NOMO-1 treated with DMSO at 0.1 percent for 48 hours (cell line): ENCODE results near the gene TGM3.
"Not testable (repeated sequence)": the region's sequence is repeated elsewhere in the genome, so short reads cannot be mapped to it uniquely, and the experiment has no call there.

Experiments
- DNase-seq: peaks from one replicate; lab custom pipeline; 2025; ENCODE audit not compliant: unreplicated experiment; lab: John Stamatoyannopoulos, UW

TGM3 gene, protein sequence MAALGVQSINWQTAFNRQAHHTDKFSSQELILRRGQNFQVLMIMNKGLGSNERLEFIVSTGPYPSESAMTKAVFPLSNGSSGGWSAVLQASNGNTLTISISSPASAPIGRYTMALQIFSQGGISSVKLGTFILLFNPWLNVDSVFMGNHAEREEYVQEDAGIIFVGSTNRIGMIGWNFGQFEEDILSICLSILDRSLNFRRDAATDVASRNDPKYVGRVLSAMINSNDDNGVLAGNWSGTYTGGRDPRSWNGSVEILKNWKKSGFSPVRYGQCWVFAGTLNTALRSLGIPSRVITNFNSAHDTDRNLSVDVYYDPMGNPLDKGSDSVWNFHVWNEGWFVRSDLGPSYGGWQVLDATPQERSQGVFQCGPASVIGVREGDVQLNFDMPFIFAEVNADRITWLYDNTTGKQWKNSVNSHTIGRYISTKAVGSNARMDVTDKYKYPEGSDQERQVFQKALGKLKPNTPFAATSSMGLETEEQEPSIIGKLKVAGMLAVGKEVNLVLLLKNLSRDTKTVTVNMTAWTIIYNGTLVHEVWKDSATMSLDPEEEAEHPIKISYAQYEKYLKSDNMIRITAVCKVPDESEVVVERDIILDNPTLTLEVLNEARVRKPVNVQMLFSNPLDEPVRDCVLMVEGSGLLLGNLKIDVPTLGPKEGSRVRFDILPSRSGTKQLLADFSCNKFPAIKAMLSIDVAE

DNA sequence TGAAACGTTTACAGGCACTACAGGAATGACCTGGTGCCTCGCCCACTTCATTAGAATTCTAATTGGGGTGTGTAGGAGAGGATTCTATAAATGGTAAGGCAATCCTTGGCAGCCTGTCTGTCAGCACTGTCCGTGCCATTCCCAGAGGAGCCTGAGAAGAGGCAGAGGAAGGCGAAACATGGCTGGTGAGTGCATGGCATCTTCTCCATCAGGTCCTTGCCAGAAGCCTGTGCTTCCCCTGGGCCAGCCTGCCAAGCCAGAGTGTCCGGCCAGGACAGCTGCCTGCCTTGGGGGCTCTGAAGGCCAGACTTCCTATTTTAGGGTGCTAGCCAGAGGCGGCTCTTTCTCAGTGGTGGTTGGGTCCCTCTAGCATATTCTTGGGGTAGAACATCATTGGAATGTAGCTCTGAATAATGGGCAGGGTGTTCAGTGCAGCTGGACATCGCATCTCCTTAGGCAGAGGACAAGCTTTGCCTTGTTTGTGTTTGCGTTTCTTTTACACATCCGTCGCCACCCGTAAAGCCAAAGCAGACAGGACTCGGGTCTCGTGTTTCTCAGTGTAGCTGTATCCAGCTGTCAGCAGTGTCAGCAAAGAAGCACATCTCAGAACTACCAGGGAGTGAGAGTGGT lies at the start of gene TGM3:
Gene TGM3 (plus strand): TSS at position 116 of the 630 bp plus-strand sequence. CDS start 63 bp downstream, at position 179.
- no peak for DNase-seq

DNA sequence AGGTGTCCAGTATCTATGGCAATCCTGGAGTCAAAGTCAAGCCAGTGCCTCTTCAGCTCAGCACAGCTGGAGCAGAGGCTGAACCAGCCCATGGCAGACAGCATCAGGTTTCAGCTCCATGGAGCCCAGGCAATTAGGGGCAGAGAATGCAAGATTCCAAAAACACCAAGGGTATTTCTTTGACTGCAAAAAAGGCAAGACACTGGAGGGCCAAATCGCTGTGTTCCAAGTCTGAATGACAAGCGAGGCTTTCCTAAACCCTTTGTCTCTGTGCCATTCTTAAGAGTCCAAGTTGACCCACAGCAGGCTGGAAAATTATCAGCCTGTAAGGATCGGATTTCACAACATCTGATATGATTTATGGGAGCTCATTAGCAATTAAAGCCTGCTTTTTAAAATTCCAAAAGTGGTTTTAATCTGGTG lies 49.7 kb upstream of the TGM3 start:
- DNase-seq = no peak

DNA sequence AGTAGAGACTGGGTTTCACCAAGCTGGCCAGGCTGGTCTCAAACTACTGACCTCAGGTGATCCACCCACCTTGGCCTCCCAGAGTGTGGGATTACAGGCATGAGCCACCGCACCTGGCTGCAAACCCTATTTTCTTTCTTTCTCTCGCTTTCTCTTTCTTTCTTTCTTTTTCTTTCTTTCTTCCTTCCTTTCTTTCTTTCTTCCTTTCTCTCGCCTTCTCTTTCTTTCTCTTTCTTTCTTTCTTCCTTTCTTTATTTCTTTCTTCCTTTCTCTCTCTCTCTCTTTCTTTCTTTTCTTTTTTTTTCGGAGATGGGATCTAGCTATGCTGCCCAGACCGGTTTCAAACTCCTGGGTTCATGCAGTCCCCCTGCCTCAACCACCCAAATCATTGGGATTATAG lies 47.0 kb upstream of the TGM3 start:
- DNase-seq = no peak

DNA sequence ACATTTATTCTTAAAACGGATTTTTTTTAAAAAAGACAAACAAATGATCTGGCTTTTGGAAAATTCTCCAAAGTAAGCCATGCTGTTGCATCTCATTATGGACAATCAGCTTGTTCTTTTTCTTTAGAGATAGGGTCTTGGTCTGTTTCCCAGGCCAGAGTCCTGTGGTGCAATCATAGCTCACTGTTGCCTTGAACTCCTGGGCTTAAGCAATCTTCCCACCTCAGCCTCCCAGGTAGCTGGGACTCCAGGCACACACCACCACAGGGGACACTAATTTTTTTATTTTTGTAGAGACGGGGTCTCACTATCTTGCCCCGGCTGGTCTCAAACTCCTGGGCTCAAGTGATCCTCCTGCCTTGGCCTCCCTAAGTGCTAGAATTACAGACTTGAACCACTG lies 45.9 kb upstream of the TGM3 start:
- DNase-seq = no peak

DNA sequence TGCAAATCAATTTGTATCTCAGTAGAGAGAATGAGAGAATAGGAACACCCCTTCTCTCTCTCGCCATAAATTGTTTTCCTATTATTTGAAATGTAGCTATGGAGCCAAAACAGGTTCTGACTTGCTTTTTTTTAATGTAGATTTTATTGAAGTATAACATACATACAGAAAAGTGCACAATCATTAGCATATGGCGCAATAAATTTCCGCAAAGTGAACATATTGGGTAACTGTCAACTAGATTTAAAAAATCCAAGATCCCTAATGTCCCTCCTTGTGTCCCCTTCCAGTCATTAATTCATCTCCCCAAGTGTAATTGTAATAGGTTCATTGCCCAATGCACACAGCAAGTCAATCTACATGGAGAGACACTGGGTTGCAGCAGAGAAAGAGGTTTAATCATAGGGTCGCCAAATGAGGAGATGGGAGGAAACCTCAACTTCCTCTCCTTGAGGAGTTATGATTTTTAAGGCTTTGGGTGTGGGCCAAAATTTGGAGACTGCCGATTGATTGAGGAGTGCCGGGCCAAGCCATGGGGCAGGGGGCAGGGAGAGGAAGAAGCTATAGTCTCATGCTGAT lies 43.3 kb upstream of the TGM3 start:
- peak; percentile 63 for DNase-seq

DNA sequence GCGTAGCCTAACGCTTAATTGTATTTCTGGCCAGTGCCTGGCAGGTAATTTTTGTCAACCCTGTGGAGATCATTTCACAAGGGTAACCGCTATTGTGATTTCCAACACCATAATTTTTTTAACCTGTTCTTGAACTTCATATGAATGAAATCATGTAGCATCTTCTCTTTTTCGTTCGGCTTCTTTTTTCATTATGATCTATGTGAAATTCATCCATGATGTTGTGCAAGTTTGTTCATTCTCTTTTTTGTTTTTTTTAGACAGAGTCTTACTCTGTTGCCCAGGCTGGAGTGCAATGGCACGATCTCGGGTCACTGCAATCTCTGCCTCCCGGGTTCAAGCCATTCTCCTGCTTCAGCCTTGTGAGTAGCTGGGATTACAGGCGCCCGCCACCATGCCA lies 42.5 kb upstream of the TGM3 start:
- DNase-seq = peak; percentile 39

DNA sequence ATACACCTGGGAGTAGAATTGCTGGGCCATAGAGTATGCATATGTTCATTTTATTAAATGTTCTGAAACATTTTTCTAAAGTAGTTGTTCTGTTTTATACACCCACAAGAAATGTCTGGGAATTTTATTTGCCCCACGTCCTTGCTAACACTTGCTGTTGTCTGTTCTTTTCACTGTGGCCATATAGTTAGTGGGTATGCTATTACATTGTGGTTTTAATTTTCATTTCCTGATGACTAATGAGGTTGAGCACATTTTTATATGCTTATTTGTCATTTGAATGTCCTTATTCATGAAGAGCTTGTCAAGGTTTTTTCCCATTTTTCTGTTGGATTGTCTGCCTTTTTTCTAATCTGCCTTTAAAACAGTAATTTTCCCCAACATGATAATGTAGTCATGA lies 41.5 kb upstream of the TGM3 start:
- DNase-seq = peak; percentile 38

DNA sequence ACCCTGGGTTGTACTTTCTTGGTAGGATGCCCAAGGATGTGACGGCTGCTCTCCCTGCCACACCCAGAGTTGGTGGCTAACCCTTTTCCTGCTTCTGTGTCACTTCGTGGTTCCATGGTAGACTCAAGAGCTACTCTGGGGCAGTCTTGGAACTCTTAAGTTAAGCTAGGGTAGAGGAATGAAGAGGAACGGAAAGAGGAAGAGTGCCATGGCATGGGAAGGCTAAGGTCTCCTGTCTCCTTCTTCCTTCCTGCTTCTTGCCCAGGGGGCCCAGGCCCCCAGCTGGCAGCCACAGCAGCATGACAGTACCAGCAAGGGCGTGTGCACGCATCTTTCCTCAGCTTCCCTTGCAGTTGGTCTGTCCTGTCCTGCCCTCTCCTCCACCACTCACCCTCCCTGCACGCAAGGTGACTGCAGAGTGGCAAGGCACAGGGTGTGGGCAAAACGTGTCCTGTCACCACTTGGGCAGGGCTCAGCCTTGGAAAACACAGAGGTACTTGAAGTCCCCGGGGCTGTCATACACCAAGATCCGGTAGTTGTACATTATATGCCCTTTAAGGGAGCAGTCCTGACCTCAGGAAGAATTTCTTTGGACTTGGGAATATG lies 39.8 kb upstream of the TGM3 start:
- DNase-seq = peak; percentile 21

DNA sequence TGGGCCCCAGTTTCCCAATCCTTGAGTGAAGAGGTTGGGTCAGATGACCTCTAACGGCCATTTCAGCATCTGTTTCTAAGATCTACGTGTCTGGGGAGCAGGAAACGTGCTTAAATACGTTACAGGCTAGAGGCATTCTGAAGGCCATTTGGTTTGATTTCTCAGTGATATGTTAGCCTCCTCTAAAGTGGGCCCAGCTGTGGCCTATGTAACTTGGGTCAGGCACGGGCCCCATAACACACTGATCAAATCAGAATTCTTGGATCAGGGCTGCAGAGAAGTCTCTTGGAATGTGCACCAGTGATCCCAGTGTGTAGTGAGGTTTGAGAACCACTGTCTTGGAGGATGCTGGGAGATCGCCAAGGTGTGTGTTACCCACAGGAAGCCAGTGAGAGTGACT lies 36.1 kb upstream of the TGM3 start:
- no peak for DNase-seq

DNA sequence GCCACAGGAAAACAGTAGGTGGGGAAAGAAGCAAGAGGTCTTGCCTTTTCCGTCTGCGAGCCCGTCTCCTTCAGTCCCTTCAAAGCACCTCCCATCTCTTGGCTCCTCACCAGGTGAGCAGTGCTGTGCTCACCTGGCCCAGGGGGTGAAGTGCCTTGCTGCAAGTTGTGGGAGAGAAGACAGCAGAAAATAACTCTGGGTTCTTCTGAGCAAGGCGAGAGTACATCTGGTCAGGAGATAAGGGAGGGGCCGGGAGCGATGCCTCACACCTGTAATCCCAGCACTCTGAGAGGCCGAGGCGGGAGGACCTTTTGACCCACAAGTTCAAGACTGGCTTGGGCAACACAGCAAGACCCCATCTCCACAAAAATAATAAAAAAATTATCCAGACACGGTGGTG lies 35.6 kb upstream of the TGM3 start:
- DNase-seq = no peak

DNA sequence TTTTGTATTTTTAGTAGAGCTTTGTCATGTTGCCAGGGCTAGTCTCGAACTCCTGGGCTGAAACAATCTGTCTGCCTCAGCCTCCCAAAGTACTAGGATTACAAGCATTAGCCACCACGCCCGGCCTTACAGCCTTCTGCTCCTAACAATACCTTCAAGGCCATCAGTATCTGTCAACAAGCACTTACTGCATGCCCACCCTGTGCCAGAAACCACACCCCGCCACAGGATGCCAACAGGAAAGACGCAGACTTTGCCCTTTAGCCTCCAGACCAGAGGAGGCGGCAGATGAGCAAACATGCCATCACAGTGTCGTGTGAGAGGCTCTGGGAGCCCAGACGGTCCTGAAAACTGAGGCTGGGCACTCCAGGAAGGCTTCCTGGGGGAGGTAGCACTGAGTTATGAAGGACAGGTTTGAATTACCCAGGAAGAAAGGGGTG lies 34.7 kb upstream of the TGM3 start:
- DNase-seq = no peak

DNA sequence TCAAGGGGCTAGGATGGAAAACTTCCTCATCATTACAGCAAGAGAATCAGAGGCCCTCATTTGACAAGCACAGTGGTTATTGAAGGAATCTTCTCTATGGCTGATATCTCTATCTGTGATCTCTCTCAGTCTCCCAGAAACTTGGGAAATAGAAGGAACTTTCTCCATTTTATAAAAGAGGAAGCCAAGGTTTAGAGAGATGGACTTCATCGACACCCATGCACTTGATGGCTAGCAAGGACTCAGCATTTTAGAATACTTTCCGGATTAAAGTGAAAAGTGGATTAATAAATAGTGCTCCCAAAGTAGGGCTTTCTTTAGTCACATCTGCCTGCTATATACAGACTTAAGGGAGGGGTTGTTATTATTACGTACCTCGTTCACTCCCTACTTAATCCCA lies 34.2 kb upstream of the TGM3 start:
- no peak for DNase-seq

DNA sequence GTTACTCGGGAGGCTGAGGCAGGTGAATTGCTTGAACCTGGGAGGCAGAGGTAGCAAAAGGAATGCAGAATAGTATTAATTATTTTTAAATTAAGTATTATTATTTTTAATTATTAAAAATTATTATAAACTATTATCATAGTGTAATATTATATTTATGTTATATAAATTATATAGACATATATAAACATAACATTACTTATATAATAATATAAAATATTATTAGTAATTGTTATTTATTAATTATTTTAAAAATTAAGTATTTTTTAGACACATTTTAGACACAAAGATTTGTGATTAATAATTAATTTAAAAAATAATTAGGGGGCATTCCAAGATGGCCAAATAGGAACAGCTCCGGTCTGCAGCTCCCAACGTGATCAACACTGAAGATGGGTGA lies 31.7 kb upstream of the TGM3 start:
- DNase-seq = no peak

DNA sequence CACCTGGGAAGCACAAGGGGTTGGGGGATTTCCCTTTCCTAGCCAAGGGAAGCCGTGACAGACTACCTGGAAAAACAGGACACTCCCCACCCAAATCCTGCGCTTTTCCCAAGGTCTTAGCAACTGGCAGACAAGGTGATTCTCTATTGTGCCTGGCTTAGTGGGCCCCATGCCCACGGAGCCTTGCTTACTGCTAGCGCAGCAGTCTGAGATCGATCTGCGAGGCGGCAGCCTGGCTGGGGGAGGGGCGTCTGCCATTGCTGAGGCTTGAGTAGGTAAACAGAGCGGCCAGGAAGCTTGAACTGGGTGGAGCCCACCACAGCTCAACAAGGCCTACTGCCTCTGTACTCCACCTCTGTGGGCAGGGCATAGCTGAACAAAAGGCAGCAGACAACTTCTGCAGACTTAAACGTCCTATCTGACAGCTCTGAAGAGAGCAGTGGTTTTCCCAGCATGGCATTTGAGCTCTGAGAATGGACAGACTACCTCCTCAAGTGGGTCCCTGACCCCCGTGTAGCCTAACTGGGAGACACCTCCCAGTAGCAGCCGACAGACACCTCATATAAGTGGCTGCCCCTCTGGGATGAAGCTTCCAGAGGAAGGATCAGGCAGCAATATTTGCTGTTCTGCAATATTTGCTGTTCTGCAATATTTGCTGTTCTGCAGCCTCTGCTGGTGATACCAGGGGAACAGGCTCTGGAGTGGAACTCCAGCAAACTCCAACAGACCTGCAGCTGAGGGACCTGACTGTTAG lies 31.0 kb upstream of the TGM3 start:
- DNase-seq = not testable (repeated sequence)

DNA sequence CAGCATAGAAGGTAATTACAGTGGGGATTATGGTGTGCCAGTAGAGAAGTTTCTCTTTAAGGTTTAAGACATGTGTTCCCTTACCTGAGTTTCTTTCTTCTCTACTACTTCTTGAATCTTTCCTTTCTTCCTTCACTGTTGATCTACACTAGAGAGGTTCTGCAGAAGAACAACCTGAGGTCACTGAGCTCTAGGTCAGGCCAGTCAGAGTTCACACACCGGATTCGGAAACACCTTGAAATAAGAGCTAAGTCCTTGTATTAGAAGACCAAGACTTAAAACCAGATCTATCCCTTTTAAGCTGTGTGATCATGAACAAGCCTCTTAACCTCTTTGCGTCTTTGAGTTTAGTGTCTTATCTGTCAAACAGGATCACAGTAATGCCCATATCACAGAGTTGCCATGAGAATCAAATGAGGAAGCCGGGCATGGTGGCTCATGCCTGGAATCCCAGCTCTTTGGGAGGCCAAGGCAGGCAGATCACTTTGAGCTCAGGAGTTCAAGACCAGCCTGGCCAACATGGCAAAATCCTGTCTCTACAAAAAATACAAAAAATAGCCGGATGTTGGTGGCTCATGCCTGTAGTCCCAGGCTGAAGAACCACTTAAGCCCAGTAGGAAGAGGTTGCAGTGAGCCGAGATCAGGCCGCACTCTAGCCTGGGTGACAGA lies 22.0 kb upstream of the TGM3 start:
- DNase-seq = no peak

DNA sequence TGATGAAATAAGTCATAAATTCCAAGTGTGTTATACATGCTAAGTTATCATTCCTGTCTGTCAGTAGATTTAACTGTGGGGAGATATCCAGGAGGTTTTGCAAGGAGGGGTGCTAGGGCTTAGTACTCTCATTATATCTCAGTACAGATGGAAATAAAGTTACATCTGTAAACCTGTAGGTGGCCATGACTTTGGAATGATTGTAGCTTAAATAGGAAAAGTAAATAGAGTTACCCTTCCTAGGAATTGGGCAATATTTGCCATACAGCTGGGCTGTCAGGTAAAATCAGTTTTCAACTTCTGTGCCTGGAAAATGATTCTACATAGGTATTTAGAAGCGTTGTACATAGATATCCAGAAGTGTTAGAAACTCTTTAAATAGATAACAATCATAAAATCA lies 19.8 kb upstream of the TGM3 start:
- DNase-seq = no peak

DNA sequence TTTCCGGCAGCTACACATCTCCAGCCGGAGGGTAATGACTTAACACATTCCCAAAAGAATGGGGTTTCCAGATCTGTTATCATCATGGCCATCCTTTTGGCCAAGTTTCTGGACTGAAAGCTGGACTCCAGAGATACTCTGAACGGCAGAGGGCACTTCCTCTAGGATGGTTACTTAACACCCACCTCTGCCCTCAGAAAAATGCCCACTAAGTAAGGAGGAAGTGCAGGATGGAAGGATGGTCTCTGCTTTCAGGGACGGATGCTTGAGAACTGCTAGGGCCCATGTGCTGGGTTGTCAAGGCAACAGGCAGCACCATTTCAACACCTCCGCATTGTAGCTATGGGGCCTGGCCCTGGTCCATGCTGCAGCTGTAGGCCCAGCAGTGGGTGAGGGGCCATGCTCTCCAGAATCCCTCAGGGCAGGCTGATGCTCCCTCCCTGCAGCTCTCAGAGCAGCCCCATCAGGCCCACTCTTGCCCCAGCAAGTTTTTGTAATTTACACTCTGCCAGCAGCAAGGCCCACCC lies 16.5 kb upstream of the TGM3 start:
- no peak for DNase-seq

DNA sequence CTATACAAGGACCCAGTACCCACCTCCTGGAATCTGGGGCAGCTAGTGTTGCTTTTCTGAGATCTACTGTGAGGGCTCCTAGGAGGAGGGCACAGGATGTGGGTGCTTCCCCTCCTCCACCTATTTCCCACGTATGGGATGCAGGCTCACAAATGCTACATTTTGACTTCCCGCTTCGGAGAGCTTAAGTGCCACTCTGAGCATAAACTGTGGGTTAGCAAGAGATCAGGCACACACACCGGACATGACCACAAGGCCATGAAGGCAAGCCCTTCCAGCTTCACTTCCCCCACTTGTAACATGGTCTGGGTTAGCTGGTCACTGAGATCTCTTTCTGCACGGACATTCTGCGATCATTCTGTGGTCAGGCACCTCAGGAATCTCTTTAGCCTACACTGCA lies 15.7 kb upstream of the TGM3 start:
- DNase-seq = peak; percentile 47

DNA sequence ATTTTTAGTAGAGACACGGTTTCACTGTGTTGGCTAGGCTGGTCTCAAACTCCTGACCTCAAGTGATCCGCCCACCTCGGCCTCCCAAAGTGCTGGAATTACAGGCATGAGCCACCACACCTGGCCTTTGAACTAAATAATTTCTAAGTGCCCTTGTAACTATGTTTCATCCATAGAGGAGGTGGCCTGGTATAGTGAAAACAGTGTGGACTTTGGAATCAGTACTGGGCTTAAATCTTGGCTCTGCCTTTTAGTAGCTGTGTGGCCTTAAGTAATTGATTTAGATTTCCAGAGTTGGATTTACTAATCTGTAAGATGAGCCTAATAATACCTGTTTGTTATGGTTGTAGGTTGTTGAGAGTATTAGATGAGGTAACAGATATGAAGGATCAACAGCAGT lies 14.2 kb upstream of the TGM3 start:
- DNase-seq = no peak

DNA sequence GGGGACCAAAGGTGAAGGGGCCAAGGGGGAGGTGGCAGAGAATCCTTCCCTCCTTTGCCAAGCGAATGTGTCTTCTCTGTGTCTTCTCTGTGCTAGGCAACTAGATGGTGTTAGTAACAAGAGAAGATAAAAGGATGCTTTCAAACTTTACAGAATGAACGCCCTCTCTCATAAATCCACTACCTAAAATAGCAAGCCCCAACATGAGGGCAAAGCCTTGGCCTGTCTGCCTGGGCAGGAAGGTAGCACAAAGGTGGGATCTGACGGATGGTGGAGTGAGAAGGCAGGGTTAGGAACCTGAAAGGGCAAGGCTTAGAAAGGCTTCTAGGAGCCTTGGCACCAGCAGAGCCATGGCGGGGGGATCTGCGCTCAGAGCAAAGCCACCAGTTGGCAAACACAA lies 13.6 kb upstream of the TGM3 start:
- no peak for DNase-seq
